GM19463 (cell line): Measurements from ENCODE around the gene KCNC1.

ENCODE experiments used
- ATAC-seq: cut with Tn5 transposase; IDR thresholded peaks from one replicate; pipeline ENCODE4 v1.9.1; 2021; ENCODE audit warnings: mild to moderate bottlenecking, moderate library complexity; ENCODE audit not compliant: unreplicated experiment

KCNC1 gene

GRCh38 chr11:17752144-17752543 lies 17.6 kb downstream of the KCNC1 start:
- no peak for ATAC-seq

- no peak for ATAC-seq
These were observed 18.6 kb downstream of the KCNC1 start for GRCh38 chr11:17753153-17753552.

GRCh38 chr11:17753641-17754040 lies 19.1 kb downstream of the KCNC1 start:
- ATAC-seq, result no peak

- no peak for ATAC-seq
These were observed 21.3 kb downstream of the KCNC1 start for GRCh38 chr11:17755891-17756290.

GRCh38 chr11:17760102-17761029 lies 25.8 kb downstream of the KCNC1 start:
- ATAC-seq, result peak; percentile 73

- no peak for ATAC-seq
These were observed 27.9 kb downstream of the KCNC1 start for GRCh38 chr11:17762309-17762974.

GRCh38 chr11:17763244-17763643 lies 28.7 kb downstream of the KCNC1 start:
- ATAC-seq, result no peak

- ATAC-seq, result no peak
These were observed 29.1 kb downstream of the KCNC1 start for GRCh38 chr11:17763703-17764102.

- no peak for ATAC-seq
These were observed 30.1 kb downstream of the KCNC1 start for GRCh38 chr11:17764446-17765218.

GRCh38 chr11:17765356-17766072 lies 30.9 kb downstream of the KCNC1 start:
- no peak for ATAC-seq

GRCh38 chr11:17766073-17766359 lies 31.4 kb downstream of the KCNC1 start:
- no peak for ATAC-seq

- no peak for ATAC-seq
These were observed 32.0 kb downstream of the KCNC1 start for GRCh38 chr11:17766590-17766989.

- no peak for ATAC-seq
These were observed 32.8 kb downstream of the KCNC1 start for GRCh38 chr11:17767301-17767885.

- no peak for ATAC-seq
These were observed 33.3 kb downstream of the KCNC1 start for GRCh38 chr11:17767914-17768313.

- no peak for ATAC-seq
These were observed 34.0 kb downstream of the KCNC1 start for GRCh38 chr11:17768547-17768946.

GRCh38 chr11:17769218-17769617 lies 34.6 kb downstream of the KCNC1 start:
- ATAC-seq, result no peak

GRCh38 chr11:17770048-17770652 lies 35.6 kb downstream of the KCNC1 start:
- no peak for ATAC-seq

- ATAC-seq, result no peak
These were observed 36.3 kb downstream of the KCNC1 start for GRCh38 chr11:17770917-17771316.

- no peak for ATAC-seq
These were observed 36.8 kb downstream of the KCNC1 start for GRCh38 chr11:17771415-17771814.

GRCh38 chr11:17771841-17772401 lies 37.3 kb downstream of the KCNC1 start:
- no peak for ATAC-seq
